HepG2 (cell line): ENCODE data around the gene NME7. TPM values are rescaled to one million over a fixed set of nuclear protein-coding genes. Genes with fewer than 3 reads are reported as not detected.

ENCODE experiments used
- CAMTA2 ChIP-seq: sonication (generic); formaldehyde crosslinking; IDR thresholded peaks from 2 replicates; pipeline ENCODE4 v1.4.0; 2020; ENCODE audit warnings: mild to moderate bottlenecking, missing genetic modification reagents, borderline replicate concordance
- CEBPB ChIP-seq: IDR thresholded peaks from 2 replicates; pipeline ENCODE4 v1.6.1; 2011; ENCODE audit warnings: low read depth, low read length, improper control_type of control experiment, borderline replicate concordance
- CREB1 ChIP-seq, 2 experiments: fragments of 450-650 bp in 1 of 2; IDR thresholded peaks; 2 replicates each; pipeline ENCODE4 v1.6.1; 2016 to 2017; ENCODE audit warnings: control low read depth in 1 of 2, mild to moderate bottlenecking in 1 of 2, missing compliant biosample characterization in 1 of 2, missing genetic modification characterization in 1 of 2
- HOXA7 ChIP-seq: sonication (generic); formaldehyde crosslinking; IDR thresholded peaks from 2 replicates; pipeline ENCODE4 v1.8.1; 2022; ENCODE audit warnings: mild to moderate bottlenecking, missing genetic modification reagents, moderate library complexity
- ISL2 ChIP-seq: sonication (generic); formaldehyde crosslinking; IDR thresholded peaks from 2 replicates; pipeline ENCODE4 v1.5.0; 2020; ENCODE audit warnings: missing genetic modification reagents
- MEF2D ChIP-seq: sonication (generic); formaldehyde crosslinking; IDR thresholded peaks from 2 replicates; pipeline ENCODE4 v1.5.1; 2020; ENCODE audit warnings: mild to moderate bottlenecking, missing genetic modification reagents
- MIER2 ChIP-seq: IDR thresholded peaks from 2 replicates; pipeline ENCODE4 v1.6.1; 2016; ENCODE audit warnings: missing biosample characterization, missing genetic modification reagents
- STAT5B ChIP-seq: sonication (generic); formaldehyde crosslinking; IDR thresholded peaks from 2 replicates; pipeline ENCODE4 v1.4.0; 2020; ENCODE audit warnings: missing genetic modification reagents
- TEAD2 ChIP-seq: sonication (generic); formaldehyde crosslinking; IDR thresholded peaks from 2 replicates; pipeline ENCODE4 v1.9.0; 2021; ENCODE audit warnings: missing genetic modification reagents
- TERF1 ChIP-seq: sonication (generic); formaldehyde crosslinking; IDR thresholded peaks from 2 replicates; pipeline ENCODE4 v1.8.0; 2022; ENCODE audit warnings: mild to moderate bottlenecking, missing genetic modification reagents, moderate library complexity
- THAP11 ChIP-seq: IDR thresholded peaks from 2 replicates; pipeline ENCODE4 v1.6.1; 2016; ENCODE audit warnings: missing biosample characterization, missing genetic modification reagents
- TOE1 ChIP-seq: sonication (generic); formaldehyde crosslinking; IDR thresholded peaks from 2 replicates; pipeline ENCODE4 v1.4.0; 2020; ENCODE audit warnings: mild to moderate bottlenecking, missing genetic modification reagents
- ZBTB37 ChIP-seq: sonication (generic); formaldehyde crosslinking; IDR thresholded peaks from 2 replicates; pipeline ENCODE4 v1.4.0; 2020; ENCODE audit warnings: mild to moderate bottlenecking, missing genetic modification reagents
- ZKSCAN1 ChIP-seq: fragments of 150-350 bp; IDR thresholded peaks from 2 replicates; pipeline ENCODE4 v1.6.1; 2014; ENCODE audit warnings: low read length
- ZKSCAN8 ChIP-seq: IDR thresholded peaks from 2 replicates; pipeline ENCODE4 v1.6.1; 2016; ENCODE audit warnings: borderline replicate concordance, missing genetic modification reagents, missing compliant biosample characterization
- ZNF460 ChIP-seq: sonication (generic); formaldehyde crosslinking; IDR thresholded peaks from 2 replicates; pipeline ENCODE4 v1.5.1; 2020; ENCODE audit warnings: missing genetic modification reagents, mild to moderate bottlenecking, borderline replicate concordance
- ZNF513 ChIP-seq: sonication (generic); formaldehyde crosslinking; conservative IDR thresholded peaks from 2 replicates; pipeline ENCODE4 v1.5.0; 2020; ENCODE audit warnings: missing genetic modification reagents
- ZNF619 ChIP-seq: sonication (generic); formaldehyde crosslinking; IDR thresholded peaks from 2 replicates; pipeline ENCODE4 v1.4.0; 2020; ENCODE audit warnings: mild to moderate bottlenecking, missing genetic modification reagents
- ZNF660 ChIP-seq: sonication (generic); formaldehyde crosslinking; IDR thresholded peaks from 2 replicates; pipeline ENCODE4 v1.5.1; 2020; ENCODE audit warnings: mild to moderate bottlenecking, low read depth, missing genetic modification reagents, borderline replicate concordance
- ZNF687 ChIP-seq: sonication (generic); formaldehyde crosslinking; IDR thresholded peaks from 2 replicates; pipeline ENCODE4 v1.5.1; 2020; ENCODE audit warnings: mild to moderate bottlenecking, missing genetic modification reagents, moderate library complexity
- ZNF740 ChIP-seq: sonication (generic); formaldehyde crosslinking; IDR thresholded peaks from 2 replicates; pipeline ENCODE4 v1.4.0; 2020; ENCODE audit warnings: missing genetic modification reagents
- ZSCAN31 ChIP-seq: sonication (generic); formaldehyde crosslinking; IDR thresholded peaks from 2 replicates; pipeline ENCODE4 v1.5.0; 2020; ENCODE audit warnings: low read depth, mild to moderate bottlenecking, missing genetic modification reagents
- polyA plus RNA-seq, 8 experiments: library from polyadenylated mRNA; depleted of rRNA in 3 of 8; stranded (reverse) in 7 of 8; unstranded in 1 of 8; fragments of >200 nt; fragmentation: Illumina TruSeq in 4 of 8; extraction: Trizol in 4 of 8; gene quantifications; 2 replicates each; pipeline versions ENCODE4 v1.2.1 to v1.2.3, GENCODE V29; 2011 to 2016; ENCODE audit warnings: low read depth in 4 of 8, missing spikeins in 1 of 8, mixed read lengths in 1 of 8; ENCODE audit not compliant: insufficient read depth in 1 of 8
- total RNA-seq, 5 experiments: library from RNA; depleted of rRNA; stranded (reverse); fragments of >200 nt; fragmentation: Illumina TruSeq; extraction: Trizol; gene quantifications; 2 replicates each; pipeline ENCODE4 v1.2.3, GENCODE V29; 2016; ENCODE audit warnings: low read depth in 1 of 5

Gene NME7
- total and polyA plus RNA-seq, 2 of the 13 experiments (the other 11 are each of a cell fraction or from before 2014, with no cell fraction given), result 9.4 to 22.5 TPM

GRCh38 chr1:169367686-169368405, at the start of gene NME7, which contains the start of gene BLZF1 (continued):
- TF ChIP-seq ZNF460 (CRISPR knock-in tag), result no peak
- no peak for TF ChIP-seq ZSCAN31 (CRISPR knock-in tag)
- no peak for TF ChIP-seq ZNF513 (CRISPR knock-in tag)
- no peak for TF ChIP-seq STAT5B (CRISPR knock-in tag)
- no peak for TF ChIP-seq MEF2D (CRISPR knock-in tag)
- peak; percentile 76 for TF ChIP-seq CREB1 (IDR thresholded peaks at IDR 0.05)
- peak; percentile 85 for TF ChIP-seq CREB1 (CRISPR knock-in tag; IDR thresholded peaks at IDR 0.05)
- TF ChIP-seq CEBPB, result no peak
- TF ChIP-seq CAMTA2 (CRISPR knock-in tag), result no peak
- TF ChIP-seq ZKSCAN1, result no peak
- no peak for TF ChIP-seq MIER2
- TF ChIP-seq ZNF660, result no peak
- no peak for TF ChIP-seq TOE1 (CRISPR knock-in tag)
- no peak for TF ChIP-seq ZKSCAN8 (CRISPR knock-in tag)
- TF ChIP-seq ZNF740 (CRISPR knock-in tag), result no peak
- TF ChIP-seq THAP11, result peak; percentile 87
- no peak for TF ChIP-seq HOXA7
- TF ChIP-seq ZBTB37 (CRISPR knock-in tag), result no peak
- TF ChIP-seq TERF1, result no peak
- TF ChIP-seq ISL2 (CRISPR knock-in tag), result no peak
- TF ChIP-seq ZNF687 (CRISPR knock-in tag), result peak; percentile 66
- no peak for TF ChIP-seq TEAD2 (CRISPR knock-in tag)
- no peak for TF ChIP-seq ZNF619 (CRISPR knock-in tag)
